Measurements from ENCODE around the gene SULT1C3.

SULT1C3 gene

GRCh38 chr2:108239786-108240185, at the start of gene SULT1C3:
TSS of gene SULT1C3 (plus strand) at chr2:108239968. CDS start at chr2:108247195, 7,227 bp downstream.
- no peak for DNase-seq

- DNase-seq: no peak
Observed at GRCh38 chr2:108193251-108193650, 46.5 kb upstream of the SULT1C3 start.

- DNase-seq: no peak
Observed at GRCh38 chr2:108194409-108195132, 45.2 kb upstream of the SULT1C3 start.

GRCh38 chr2:108195133-108195439, 44.7 kb upstream of the SULT1C3 start:
- DNase-seq: no peak

GRCh38 chr2:108199726-108200125, 40.0 kb upstream of the SULT1C3 start:
- no peak for DNase-seq

GRCh38 chr2:108200569-108200968, 39.2 kb upstream of the SULT1C3 start:
- DNase-seq: no peak

GRCh38 chr2:108212671-108213070, 27.1 kb upstream of the SULT1C3 start:
- DNase-seq: no peak

- DNase-seq: no peak
Observed at GRCh38 chr2:108215794-108216211, 24.0 kb upstream of the SULT1C3 start.

GRCh38 chr2:108217211-108217610, 22.6 kb upstream of the SULT1C3 start:
- DNase-seq: no peak

- DNase-seq: no peak
Observed at GRCh38 chr2:108219688-108220087, 20.1 kb upstream of the SULT1C3 start.

GRCh38 chr2:108220191-108220590, 19.6 kb upstream of the SULT1C3 start:
- DNase-seq: no peak

GRCh38 chr2:108220942-108221541, 18.7 kb upstream of the SULT1C3 start:
- DNase-seq: no peak

GRCh38 chr2:108222261-108222660, 17.5 kb upstream of the SULT1C3 start:
- no peak for DNase-seq

- no peak for DNase-seq
Observed at GRCh38 chr2:108223573-108223972, 16.2 kb upstream of the SULT1C3 start.

- no peak for DNase-seq
Observed at GRCh38 chr2:108224022-108224421, 15.7 kb upstream of the SULT1C3 start.

- no peak for DNase-seq
Observed at GRCh38 chr2:108226564-108226963, 13.2 kb upstream of the SULT1C3 start.

- DNase-seq: no peak
Observed at GRCh38 chr2:108228006-108228405, 11.8 kb upstream of the SULT1C3 start.

GRCh38 chr2:108228537-108228936, 11.2 kb upstream of the SULT1C3 start:
- no peak for DNase-seq

GRCh38 chr2:108229875-108230274, 9.9 kb upstream of the SULT1C3 start:
- DNase-seq: no peak

- no peak for DNase-seq
Observed at GRCh38 chr2:108235577-108235976, 4.2 kb upstream of the SULT1C3 start.

- no peak for DNase-seq
Observed at GRCh38 chr2:108236676-108237335, 3.0 kb upstream of the SULT1C3 start.

- DNase-seq: no peak
Observed at GRCh38 chr2:108240966-108241365, 1.2 kb downstream of the SULT1C3 start.

GRCh38 chr2:108243566-108243965, 3.8 kb downstream of the SULT1C3 start:
- DNase-seq: no peak

GRCh38 chr2:108244667-108245414, 5.1 kb downstream of the SULT1C3 start:
- DNase-seq: no peak
